Hepatocyte (in vitro differentiated cells): ENCODE results near the gene TBC1D5. TPM values are rescaled to one million over a fixed set of nuclear protein-coding genes. Genes with fewer than 3 reads are reported as not detected.

ENCODE experiments used
- DNase-seq: peaks from one replicate; pipeline ENCODE4 v3.0.0-alpha.2; 2016; ENCODE audit warnings: low spot score
- H2AFZ ChIP-seq: fragments of 200-600 bp; sonication (generic); 2 replicates; pipeline ENCODE4 v1.6.0; 2016; ENCODE audit warnings: antibody characterized with exemption, mild to moderate bottlenecking
- H3K27ac ChIP-seq: fragments of 200-600 bp; sonication (generic); 2 replicates; pipeline ENCODE4 v1.5.1; 2016; ENCODE audit warnings: mild to moderate bottlenecking
- H3K27me3 ChIP-seq: fragments of 200-600 bp; sonication (generic); 2 replicates; pipeline ENCODE4 v1.6.1; 2016
- H3K36me3 ChIP-seq: fragments of 200-600 bp; sonication (generic); replicated peaks from 2 replicates; pipeline ENCODE4 v1.5.1; 2016; ENCODE audit warnings: low read depth; ENCODE audit not compliant: insufficient read depth
- H3K4me1 ChIP-seq: fragments of 200-600 bp; sonication (generic); 2 replicates; pipeline ENCODE4 v1.5.1; 2016; ENCODE audit warnings: mild to moderate bottlenecking, moderate library complexity; ENCODE audit not compliant: insufficient read depth
- H3K4me2 ChIP-seq: fragments of 200-600 bp; sonication (generic); 2 replicates; pipeline ENCODE4 v1.6.0; 2016
- H3K4me3 ChIP-seq: fragments of 200-600 bp; sonication (generic); 2 replicates; pipeline ENCODE4 v1.5.1; 2016; ENCODE audit warnings: mild to moderate bottlenecking
- H3K79me2 ChIP-seq: fragments of 200-600 bp; sonication (generic); 2 replicates; pipeline ENCODE4 v1.6.0; 2017; ENCODE audit warnings: mild to moderate bottlenecking
- H3K9me2 ChIP-seq: fragments of 200-600 bp; sonication (generic); replicated peaks from 2 replicates; pipeline ENCODE4 v1.6.0; 2017; ENCODE audit warnings: mild to moderate bottlenecking; ENCODE audit not compliant: insufficient read depth
- H3K9me3 ChIP-seq: fragments of 200-600 bp; sonication (generic); 2 replicates; pipeline ENCODE4 v1.5.1; 2016; ENCODE audit warnings: low read depth, mild to moderate bottlenecking
- H4K20me1 ChIP-seq: fragments of 200-600 bp; sonication (generic); 2 replicates; pipeline ENCODE4 v1.6.0; 2016; ENCODE audit warnings: mild to moderate bottlenecking; ENCODE audit not compliant: insufficient read depth, poor library complexity, severe bottlenecking
- EZH2 ChIP-seq: fragments of 200-600 bp; sonication (generic); IDR thresholded peaks from 2 replicates; pipeline ENCODE4 v1.6.1; 2016; ENCODE audit warnings: antibody characterized with exemption, mild to moderate bottlenecking, borderline replicate concordance
- EZH2phosphoT487 ChIP-seq: fragments of 200-600 bp; sonication (generic); IDR thresholded peaks from one replicate; pipeline ENCODE4 v1.6.1; 2018; ENCODE audit warnings: antibody characterized with exemption, mild to moderate bottlenecking, low read depth, moderate library complexity; ENCODE audit not compliant: unreplicated experiment, severe bottlenecking
- WGBS: methylation state at CpG from one replicate; pipeline ENCODE4 v1.1.6; 2016; ENCODE audit warnings: low lambda C conversion rate; ENCODE audit errors: missing lambda C conversion rate; 5-methylcytosine and 5-hydroxymethylcytosine counted together
- polyA plus RNA-seq: library from polyadenylated mRNA; unstranded; fragments of >200 nt; fragmentation: Nextera tagmentation; extraction: Ambion mirVana; gene quantifications from 2 replicates; pipeline ENCODE4 v1.2.1, GENCODE V29; 2016
- total RNA-seq: library from RNA; depleted of rRNA; stranded (reverse); fragments of >200 nt; gene quantifications from 2 replicates; pipeline ENCODE4 v1.2.3, GENCODE V29; 2014
- TF ChIP-seq, protein P1 (sequence below): fragments of 200-600 bp; sonication (generic); IDR thresholded peaks from 2 replicates; pipeline ENCODE4 v1.5.1; 2016; ENCODE audit warnings: antibody characterized with exemption, mild to moderate bottlenecking; ENCODE audit not compliant: poor library complexity

Gene TBC1D5
- total and polyA plus RNA-seq, 2 experiments from 2014 or later, result 17.0 to 64.2 TPM

DNA sequence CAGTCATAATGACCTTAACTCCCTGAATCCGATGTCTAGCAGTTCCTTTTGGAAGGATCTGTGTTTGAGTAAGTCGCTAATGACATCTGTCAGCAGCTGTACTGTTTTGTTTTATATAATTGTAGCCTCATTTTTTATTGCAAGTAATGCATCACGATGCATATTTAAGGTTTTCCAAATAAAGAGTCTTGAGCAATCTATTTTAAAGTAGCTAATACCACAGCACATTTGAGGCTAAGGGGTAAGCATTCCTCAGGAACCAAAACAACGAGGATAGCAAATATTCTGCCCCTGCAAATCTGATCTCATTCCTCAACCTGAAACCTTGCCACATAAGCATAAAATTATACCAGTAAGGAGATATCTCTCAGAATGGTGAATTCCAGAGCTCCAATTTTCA is 98.7 kb downstream of the TBC1D5 start:
- 63% methylated on average over 4 of the region's 4 CpGs for WGBS
- no peak for DNase-seq
- Histone ChIP-seq H3K4me2 (no peak overlapping the region), H3K4me1 (no peaks in the 10 kb centered on the region), H3K27ac (no peak overlapping the region), H4K20me1 (no peaks in the 10 kb centered on the region), H3K79me2 (peaks cover 14% of the 10 kb centered on the region), H3K4me3 (no peak overlapping the region), H3K27me3 (no peaks in the 10 kb centered on the region), H3K36me3 (no peaks in the 10 kb centered on the region), H3K9me2 (no peaks in the 10 kb centered on the region), H2AFZ (no peak overlapping the region), H3K9me3 (no peaks in the 10 kb centered on the region)
- TF ChIP-seq EZH2phosphoT487 (no peak), EZH2 (no peak)
- TF ChIP-seq, protein P1, sequence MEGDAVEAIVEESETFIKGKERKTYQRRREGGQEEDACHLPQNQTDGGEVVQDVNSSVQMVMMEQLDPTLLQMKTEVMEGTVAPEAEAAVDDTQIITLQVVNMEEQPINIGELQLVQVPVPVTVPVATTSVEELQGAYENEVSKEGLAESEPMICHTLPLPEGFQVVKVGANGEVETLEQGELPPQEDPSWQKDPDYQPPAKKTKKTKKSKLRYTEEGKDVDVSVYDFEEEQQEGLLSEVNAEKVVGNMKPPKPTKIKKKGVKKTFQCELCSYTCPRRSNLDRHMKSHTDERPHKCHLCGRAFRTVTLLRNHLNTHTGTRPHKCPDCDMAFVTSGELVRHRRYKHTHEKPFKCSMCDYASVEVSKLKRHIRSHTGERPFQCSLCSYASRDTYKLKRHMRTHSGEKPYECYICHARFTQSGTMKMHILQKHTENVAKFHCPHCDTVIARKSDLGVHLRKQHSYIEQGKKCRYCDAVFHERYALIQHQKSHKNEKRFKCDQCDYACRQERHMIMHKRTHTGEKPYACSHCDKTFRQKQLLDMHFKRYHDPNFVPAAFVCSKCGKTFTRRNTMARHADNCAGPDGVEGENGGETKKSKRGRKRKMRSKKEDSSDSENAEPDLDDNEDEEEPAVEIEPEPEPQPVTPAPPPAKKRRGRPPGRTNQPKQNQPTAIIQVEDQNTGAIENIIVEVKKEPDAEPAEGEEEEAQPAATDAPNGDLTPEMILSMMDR, result no peak

DNA sequence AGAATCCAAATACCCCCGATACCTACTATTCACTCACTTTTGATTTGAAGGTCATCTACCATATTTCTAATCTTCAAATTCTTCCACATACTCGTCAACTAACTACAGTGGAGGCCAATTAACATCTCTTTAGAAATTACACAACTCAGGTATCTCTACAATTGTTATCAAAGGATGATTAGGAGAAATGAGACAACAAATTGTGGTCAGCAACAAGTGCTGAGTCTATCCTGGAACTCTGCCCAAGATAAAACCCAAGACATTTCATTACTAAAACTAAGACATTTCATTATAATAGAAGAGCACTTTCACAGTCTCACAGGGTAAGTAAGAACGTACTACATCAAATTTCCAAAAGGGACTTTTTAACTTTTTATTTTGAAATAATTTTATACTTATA is 100.0 kb downstream of the TBC1D5 start:
- no peak for DNase-seq
- no peaks in the 10 kb centered on the region for H3K36me3 ChIP-seq
- peaks cover 4% of the 10 kb centered on the region for H3K79me2 ChIP-seq
- no peaks in the 10 kb centered on the region for H3K9me3 ChIP-seq
- WGBS, result 95% methylated on average over 3 of the region's 3 CpGs
- H3K27ac ChIP-seq, result no peak overlapping the region
- no peak overlapping the region for H3K4me3 ChIP-seq
- no peak overlapping the region for H2AFZ ChIP-seq
- TF ChIP-seq, protein P1, result no peak
- TF ChIP-seq EZH2, result no peak
- TF ChIP-seq EZH2phosphoT487, result no peak
- no peaks in the 10 kb centered on the region for H3K27me3 ChIP-seq
- no peak overlapping the region for H3K4me2 ChIP-seq
- no peaks in the 10 kb centered on the region for H4K20me1 ChIP-seq
- no peaks in the 10 kb centered on the region for H3K9me2 ChIP-seq
- no peaks in the 10 kb centered on the region for H3K4me1 ChIP-seq

DNA sequence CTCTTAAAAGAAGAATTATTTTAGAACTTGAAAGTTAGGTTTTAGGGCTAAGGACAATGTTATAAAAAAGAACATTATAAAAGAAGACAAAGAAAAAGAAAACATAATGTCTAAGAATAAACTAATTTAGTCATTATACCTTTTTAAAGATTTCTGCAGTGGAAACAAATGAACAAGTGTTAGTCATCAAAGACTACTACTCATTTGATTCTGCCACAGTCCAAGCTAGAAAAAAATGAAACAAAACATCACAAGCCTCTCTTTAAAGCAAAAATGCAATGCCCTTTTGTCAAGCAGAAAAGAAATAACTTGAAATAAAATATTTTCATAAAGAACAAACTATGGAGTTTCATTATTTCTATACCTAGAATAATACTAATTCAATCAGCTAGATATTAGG is 102.0 kb downstream of the TBC1D5 start:
- Histone ChIP-seq H4K20me1 (no peaks in the 10 kb centered on the region), H3K79me2 (peaks cover 4% of the 10 kb centered on the region), H3K27ac (no peak overlapping the region), H2AFZ (no peak overlapping the region), H3K4me1 (no peaks in the 10 kb centered on the region), H3K9me3 (no peaks in the 10 kb centered on the region), H3K27me3 (no peaks in the 10 kb centered on the region), H3K4me3 (no peak overlapping the region), H3K9me2 (no peaks in the 10 kb centered on the region), H3K36me3 (no peaks in the 10 kb centered on the region), H3K4me2 (no peak overlapping the region)
- DNase-seq, result no peak
- no peak for TF ChIP-seq EZH2phosphoT487
- TF ChIP-seq, protein P1, result no peak
- TF ChIP-seq EZH2, result no peak

DNA sequence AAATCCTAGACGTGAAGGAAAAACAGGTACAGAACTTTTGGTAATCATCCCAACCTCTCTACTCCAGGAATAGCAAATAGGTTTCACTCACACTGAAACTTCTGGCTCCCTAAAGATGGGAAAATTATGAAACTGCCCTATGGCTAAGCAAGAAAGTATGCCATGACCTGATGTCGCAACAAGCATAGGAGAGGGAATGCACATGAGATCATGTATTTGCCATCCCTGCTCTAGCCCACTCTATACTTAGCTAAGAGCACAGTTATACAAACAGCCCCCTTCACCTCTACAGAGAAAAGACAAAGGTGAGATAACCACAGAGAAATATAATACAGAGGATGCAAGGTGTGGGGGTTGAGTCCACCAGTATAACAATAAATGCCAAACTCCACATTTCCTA is 102.7 kb downstream of the TBC1D5 start:
- TF ChIP-seq, protein P1, result no peak
- TF ChIP-seq EZH2 (no peak), EZH2phosphoT487 (no peak)
- Histone ChIP-seq H3K4me2 (no peak overlapping the region), H3K9me2 (no peaks in the 10 kb centered on the region), H3K36me3 (no peaks in the 10 kb centered on the region), H3K4me1 (no peaks in the 10 kb centered on the region), H2AFZ (no peak overlapping the region), H4K20me1 (no peaks in the 10 kb centered on the region), H3K79me2 (peaks cover 4% of the 10 kb centered on the region), H3K9me3 (no peaks in the 10 kb centered on the region), H3K27ac (no peak overlapping the region), H3K4me3 (no peak overlapping the region), H3K27me3 (no peaks in the 10 kb centered on the region)
- DNase-seq, result peak; percentile 45
- WGBS, result 92% methylated on average over 2 of the region's 2 CpGs
